Measurements from ENCODE around the gene TRPV5. TPM values are rescaled to one million over a fixed set of nuclear protein-coding genes. Genes with fewer than 3 reads are reported as not detected.

TRPV5 gene
- total RNA-seq, 3 donors from 2014 or later (not counting 1 experiment from before 2014, with no cell fraction given), result not detected

DNA sequence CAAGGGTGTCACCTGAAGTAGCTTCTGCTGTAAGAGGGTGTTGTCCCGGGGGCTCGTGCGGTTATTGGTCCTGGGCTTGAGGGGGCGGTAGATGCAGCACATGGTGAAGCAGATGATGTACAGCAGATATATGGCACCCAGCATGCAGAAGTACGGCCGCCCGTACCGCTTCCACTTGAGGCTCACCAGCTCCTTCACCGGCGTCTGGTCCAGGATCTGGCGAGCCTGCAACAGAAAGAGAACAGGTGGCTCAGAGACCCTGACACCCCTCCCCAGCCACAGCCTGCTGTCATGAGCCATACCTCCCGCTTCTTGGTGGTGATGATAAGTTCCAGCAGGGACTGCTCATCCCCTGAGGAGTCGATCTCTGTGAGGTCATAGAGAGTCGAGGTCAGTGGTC, 58.1 kb downstream of the TRPV5 start:
- H3K27ac ChIP-seq (ENCODE audit: low read length), result no peak overlapping the region
- no peak overlapping the region for H3K4me3 ChIP-seq (ENCODE audit: low read length)
- no peaks in the 10 kb centered on the region for H3K9me3 Mint-ChIP-seq
- H3K36me3 ChIP-seq (ENCODE audit: control insufficient read depth, insufficient read depth, low read length), result no peaks in the 10 kb centered on the region
- no peak overlapping the region for H3K4me3 Mint-ChIP-seq
- no peak overlapping the region for H3K27ac Mint-ChIP-seq
- TF ChIP-seq, protein P1, sequence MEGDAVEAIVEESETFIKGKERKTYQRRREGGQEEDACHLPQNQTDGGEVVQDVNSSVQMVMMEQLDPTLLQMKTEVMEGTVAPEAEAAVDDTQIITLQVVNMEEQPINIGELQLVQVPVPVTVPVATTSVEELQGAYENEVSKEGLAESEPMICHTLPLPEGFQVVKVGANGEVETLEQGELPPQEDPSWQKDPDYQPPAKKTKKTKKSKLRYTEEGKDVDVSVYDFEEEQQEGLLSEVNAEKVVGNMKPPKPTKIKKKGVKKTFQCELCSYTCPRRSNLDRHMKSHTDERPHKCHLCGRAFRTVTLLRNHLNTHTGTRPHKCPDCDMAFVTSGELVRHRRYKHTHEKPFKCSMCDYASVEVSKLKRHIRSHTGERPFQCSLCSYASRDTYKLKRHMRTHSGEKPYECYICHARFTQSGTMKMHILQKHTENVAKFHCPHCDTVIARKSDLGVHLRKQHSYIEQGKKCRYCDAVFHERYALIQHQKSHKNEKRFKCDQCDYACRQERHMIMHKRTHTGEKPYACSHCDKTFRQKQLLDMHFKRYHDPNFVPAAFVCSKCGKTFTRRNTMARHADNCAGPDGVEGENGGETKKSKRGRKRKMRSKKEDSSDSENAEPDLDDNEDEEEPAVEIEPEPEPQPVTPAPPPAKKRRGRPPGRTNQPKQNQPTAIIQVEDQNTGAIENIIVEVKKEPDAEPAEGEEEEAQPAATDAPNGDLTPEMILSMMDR (IDR thresholded peaks at IDR 0.05), result no peak
- no peaks in the 10 kb centered on the region for H3K4me1 Mint-ChIP-seq
- no peak for DNase-seq
- H3K9me3 ChIP-seq (ENCODE audit: control insufficient read depth, insufficient read depth, low read length), result no peaks in the 10 kb centered on the region
- no peaks in the 10 kb centered on the region for H3K4me1 ChIP-seq (ENCODE audit: control insufficient read depth, insufficient read depth, low read length)
- no peaks in the 10 kb centered on the region for H3K27me3 ChIP-seq (ENCODE audit: control insufficient read depth, insufficient read depth, low read length)
- intact Hi-C loops (cut with micrococcal nuclease), result no loop called here
- 89% methylated on average over 14 of the region's 14 CpGs for WGBS (ENCODE audit: insufficient coverage)
- peaks cover 14 to 15% of the 10 kb centered on the region in 2 donors for H3K27me3 Mint-ChIP-seq (ENCODE audit: low read depth in 2 of 2)
- no peak for ATAC-seq
- H3K36me3 Mint-ChIP-seq, result no peaks in the 10 kb centered on the region

- Mint-ChIP-seq H3K27ac (no peak overlapping the region), H3K27me3 (ENCODE audit: low read depth in 2 of 2) (peaks cover 7 to 10% of the 10 kb centered on the region in 2 donors), H3K4me1 (no peaks in the 10 kb centered on the region), H3K4me3 (no peak overlapping the region), H3K36me3 (no peaks in the 10 kb centered on the region), H3K9me3 (no peaks in the 10 kb centered on the region)
- Histone ChIP-seq H3K27ac (ENCODE audit: low read length) (no peak overlapping the region), H3K9me3 (ENCODE audit: control insufficient read depth, insufficient read depth, low read length) (no peaks in the 10 kb centered on the region), H3K4me3 (ENCODE audit: low read length) (no peak overlapping the region), H3K36me3 (ENCODE audit: control insufficient read depth, insufficient read depth, low read length) (no peaks in the 10 kb centered on the region), H3K27me3 (ENCODE audit: control insufficient read depth, insufficient read depth, low read length) (no peaks in the 10 kb centered on the region), H3K4me1 (ENCODE audit: control insufficient read depth, insufficient read depth, low read length) (no peaks in the 10 kb centered on the region)
- intact Hi-C loops (cut with micrococcal nuclease), result no loop called here
- ATAC-seq, result no peak
- WGBS (ENCODE audit: insufficient coverage), result 86% methylated on average over 6 of the region's 6 CpGs
- DNase-seq, result no peak
- TF ChIP-seq, protein P1 (IDR thresholded peaks at IDR 0.05), result no peak
These were observed 58.7 kb downstream of the TRPV5 start for GRCh38 chr7:142874837-142875236.

- Mint-ChIP-seq H3K27ac (no peak overlapping the region), H3K27me3 (ENCODE audit: low read depth in 2 of 2) (peaks cover 3 to 8% of the 10 kb centered on the region in 2 donors), H3K9me3 (no peaks in the 10 kb centered on the region), H3K4me1 (no peaks in the 10 kb centered on the region), H3K4me3 (no peak overlapping the region), H3K36me3 (no peaks in the 10 kb centered on the region)
- H3K27ac ChIP-seq (ENCODE audit: low read length), result no peak overlapping the region
- no peak for DNase-seq
- no peaks in the 10 kb centered on the region for H3K36me3 ChIP-seq (ENCODE audit: control insufficient read depth, insufficient read depth, low read length)
- no peaks in the 10 kb centered on the region for H3K27me3 ChIP-seq (ENCODE audit: control insufficient read depth, insufficient read depth, low read length)
- intact Hi-C loops (cut with micrococcal nuclease), result no loop called here
- TF ChIP-seq, protein P1 (IDR thresholded peaks at IDR 0.05), result no peak
- H3K9me3 ChIP-seq (ENCODE audit: control insufficient read depth, insufficient read depth, low read length), result no peaks in the 10 kb centered on the region
- H3K4me3 ChIP-seq (ENCODE audit: low read length), result no peak overlapping the region
- WGBS (ENCODE audit: insufficient coverage), result 89% methylated on average over 7 of the region's 7 CpGs
- ATAC-seq, result no peak
- H3K4me1 ChIP-seq (ENCODE audit: control insufficient read depth, insufficient read depth, low read length), result no peaks in the 10 kb centered on the region
These were observed 59.1 kb downstream of the TRPV5 start for GRCh38 chr7:142874409-142874808.

DNA sequence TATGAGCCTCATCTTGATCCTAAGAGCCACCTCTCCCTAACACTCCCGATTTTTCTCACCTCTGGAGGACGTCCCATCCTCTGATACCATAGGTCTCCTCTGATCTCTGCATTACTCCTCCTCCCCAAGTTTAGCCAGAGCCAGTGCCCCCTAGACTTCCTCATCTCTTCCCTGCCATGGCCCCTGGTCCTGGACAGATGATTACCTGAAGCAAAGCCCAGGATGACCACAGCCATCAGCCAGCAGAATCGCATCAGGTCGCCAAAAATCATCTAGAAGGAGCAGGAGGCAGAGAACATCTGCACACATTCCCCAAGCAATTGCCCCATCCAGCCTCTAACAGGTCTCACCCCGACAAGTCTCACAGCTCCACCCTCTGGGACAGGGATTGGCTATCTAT, 59.7 kb downstream of the TRPV5 start:
- Mint-ChIP-seq H3K4me3 (no peak overlapping the region), H3K9me3 (no peaks in the 10 kb centered on the region), H3K27ac (no peak overlapping the region), H3K4me1 (no peaks in the 10 kb centered on the region), H3K27me3 (ENCODE audit: low read depth in 2 of 2) (peaks cover 0 to 5% of the 10 kb centered on the region in 2 donors), H3K36me3 (no peaks in the 10 kb centered on the region)
- H3K9me3 ChIP-seq (ENCODE audit: control insufficient read depth, insufficient read depth, low read length), result no peaks in the 10 kb centered on the region
- H3K4me1 ChIP-seq (ENCODE audit: control insufficient read depth, insufficient read depth, low read length), result no peaks in the 10 kb centered on the region
- ATAC-seq, result no peak
- intact Hi-C loops (cut with micrococcal nuclease), result no loop called here
- no peak overlapping the region for H3K27ac ChIP-seq (ENCODE audit: low read length)
- 84% methylated on average over 5 of the region's 5 CpGs for WGBS (ENCODE audit: insufficient coverage)
- H3K36me3 ChIP-seq (ENCODE audit: control insufficient read depth, insufficient read depth, low read length), result no peaks in the 10 kb centered on the region
- DNase-seq, result no peak
- no peaks in the 10 kb centered on the region for H3K27me3 ChIP-seq (ENCODE audit: control insufficient read depth, insufficient read depth, low read length)
- H3K4me3 ChIP-seq (ENCODE audit: low read length), result no peak overlapping the region
- TF ChIP-seq, protein P1 (IDR thresholded peaks at IDR 0.05), result no peak

Data from natural killer cell (primary cell).